Stimulated activated CD4-positive, alpha-beta T cell treated with anti-CD3 and anti-CD28 coated beads, Interleukin-2, amount 100 ng/mL, for 4 hours (primary cell): Measurements from ENCODE around the gene TMCO4.

Experiments used
- DNase-seq: peaks from one replicate; pipeline ENCODE4 v3.0.0-alpha.2; 2020; ENCODE audit warnings: low read depth

Gene TMCO4

GRCh38 chr1:19744886-19745285, 54.8 kb downstream of the TMCO4 start:
- no peak for DNase-seq

- no peak for DNase-seq
Measured at GRCh38 chr1:19744335-19744743, 55.4 kb downstream of the TMCO4 start.

GRCh38 chr1:19743793-19744192, 55.9 kb downstream of the TMCO4 start:
- no peak for DNase-seq

- DNase-seq: no peak
Measured at GRCh38 chr1:19743180-19743579, 56.5 kb downstream of the TMCO4 start.

- no peak for DNase-seq
Measured at GRCh38 chr1:19739628-19740027, 60.1 kb downstream of the TMCO4 start.

- no peak for DNase-seq
Measured at GRCh38 chr1:19738669-19739068, 61.0 kb downstream of the TMCO4 start.

GRCh38 chr1:19738076-19738475, 61.6 kb downstream of the TMCO4 start:
- DNase-seq: no peak

GRCh38 chr1:19737104-19737825, 62.5 kb downstream of the TMCO4 start:
- no peak for DNase-seq

- DNase-seq: no peak
Measured at GRCh38 chr1:19735440-19736127, 64.1 kb downstream of the TMCO4 start.

- DNase-seq: no peak
Measured at GRCh38 chr1:19734472-19734999, 65.2 kb downstream of the TMCO4 start.

- DNase-seq: no peak
Measured at GRCh38 chr1:19734056-19734455, 65.7 kb downstream of the TMCO4 start.

GRCh38 chr1:19733615-19734014, 66.1 kb downstream of the TMCO4 start:
- DNase-seq: no peak

- DNase-seq: no peak
Measured at GRCh38 chr1:19731311-19731821, 68.3 kb downstream of the TMCO4 start.

- no peak for DNase-seq
Measured at GRCh38 chr1:19730793-19731192, 68.9 kb downstream of the TMCO4 start.

- DNase-seq: no peak
Measured at GRCh38 chr1:19730232-19730631, 69.5 kb downstream of the TMCO4 start.

GRCh38 chr1:19728413-19729145, 71.1 kb downstream of the TMCO4 start:
- no peak for DNase-seq

- DNase-seq: no peak
Measured at GRCh38 chr1:19725606-19726005, 74.1 kb downstream of the TMCO4 start.

- no peak for DNase-seq
Measured at GRCh38 chr1:19723874-19724273, 75.8 kb downstream of the TMCO4 start.

GRCh38 chr1:19720973-19721372, 78.7 kb downstream of the TMCO4 start:
- no peak for DNase-seq

GRCh38 chr1:19720174-19720573, 79.5 kb downstream of the TMCO4 start:
- DNase-seq: no peak

- no peak for DNase-seq
Measured at GRCh38 chr1:19717467-19717866, 82.2 kb downstream of the TMCO4 start.

- peak; percentile 60 for DNase-seq
Measured at GRCh38 chr1:19715334-19716203, 84.1 kb downstream of the TMCO4 start.
